Inferior parietal cortex (tissue), 1 donor: ENCODE results near the gene TTR.
A peak's percentile ranks its signal among the peaks of the same experiment; 100 is the strongest.

Experiments used
- DNase-seq: peaks from one replicate; pipeline ENCODE4 v3.0.0-alpha.2; 2016; ENCODE audit errors: extremely low spot score

TTR gene

DNA sequence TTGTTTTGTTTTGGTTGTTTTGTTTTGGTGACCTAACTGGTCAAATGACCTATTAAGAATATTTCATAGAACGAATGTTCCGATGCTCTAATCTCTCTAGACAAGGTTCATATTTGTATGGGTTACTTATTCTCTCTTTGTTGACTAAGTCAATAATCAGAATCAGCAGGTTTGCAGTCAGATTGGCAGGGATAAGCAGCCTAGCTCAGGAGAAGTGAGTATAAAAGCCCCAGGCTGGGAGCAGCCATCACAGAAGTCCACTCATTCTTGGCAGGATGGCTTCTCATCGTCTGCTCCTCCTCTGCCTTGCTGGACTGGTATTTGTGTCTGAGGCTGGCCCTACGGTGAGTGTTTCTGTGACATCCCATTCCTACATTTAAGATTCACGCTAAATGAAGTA, at the start of gene TTR:
Gene TTR (plus strand): TSS at position 250 of the 400 bp plus-strand sequence. CDS start 26 bp downstream, at position 276.
- DNase-seq = no peak

DNA sequence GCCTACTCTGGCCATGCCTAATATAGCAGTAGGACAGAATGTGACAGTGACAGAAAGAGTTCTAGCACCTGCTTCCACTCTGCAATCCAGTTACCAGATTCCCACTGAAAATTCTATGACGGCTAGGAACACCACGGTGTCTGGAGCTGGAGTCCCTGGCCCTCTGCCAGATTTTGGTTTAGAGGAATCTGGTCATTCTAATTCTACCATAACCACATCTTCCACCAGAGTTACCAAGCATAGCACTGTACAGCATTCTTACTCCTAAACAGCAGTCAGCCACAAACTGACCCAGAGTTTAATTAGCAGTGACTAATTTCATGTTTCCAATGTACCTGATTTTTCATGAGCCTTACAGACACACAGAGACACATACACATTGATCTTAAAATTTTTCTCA, 45.2 kb upstream of the TTR start:
- DNase-seq = no peak

DNA sequence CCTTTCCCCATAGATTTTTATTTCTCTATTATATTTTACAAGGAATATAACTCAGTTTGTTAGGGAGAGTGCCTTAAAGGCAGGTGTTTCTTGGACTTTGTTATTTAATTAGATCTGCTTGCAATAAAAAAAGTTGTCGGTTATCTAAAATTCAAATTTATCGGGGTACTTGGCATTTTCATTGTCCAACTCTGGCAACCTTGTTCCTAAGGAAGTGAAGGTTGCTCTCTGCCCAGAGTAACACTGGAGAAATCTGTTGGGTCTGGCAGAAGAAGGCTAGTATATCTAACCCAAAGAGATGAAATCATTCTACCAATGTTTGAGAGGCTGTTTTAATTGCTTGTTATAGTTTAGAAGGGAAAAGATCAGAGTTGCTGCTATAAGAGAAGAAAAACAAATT, 42.8 kb upstream of the TTR start:
- DNase-seq = no peak

DNA sequence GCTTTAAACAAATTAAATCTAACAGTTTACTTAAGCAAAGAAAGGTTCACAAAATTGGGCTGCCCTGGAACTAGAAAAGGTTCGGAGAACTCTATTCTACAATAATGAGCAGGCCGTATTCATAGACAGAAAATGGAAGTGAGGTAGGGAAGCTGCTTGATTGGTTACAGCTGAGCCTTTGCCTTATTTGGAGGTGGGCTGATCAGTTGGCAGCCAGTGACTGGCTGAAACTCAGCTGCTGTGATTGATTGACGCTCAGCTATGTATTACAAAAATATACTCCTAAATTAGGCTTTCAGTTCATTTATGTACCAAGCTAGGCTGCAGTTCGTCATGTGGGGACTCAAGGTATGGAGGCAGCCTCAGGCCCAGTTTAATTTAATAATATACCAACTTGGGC, 42.3 kb upstream of the TTR start:
- DNase-seq = no peak

DNA sequence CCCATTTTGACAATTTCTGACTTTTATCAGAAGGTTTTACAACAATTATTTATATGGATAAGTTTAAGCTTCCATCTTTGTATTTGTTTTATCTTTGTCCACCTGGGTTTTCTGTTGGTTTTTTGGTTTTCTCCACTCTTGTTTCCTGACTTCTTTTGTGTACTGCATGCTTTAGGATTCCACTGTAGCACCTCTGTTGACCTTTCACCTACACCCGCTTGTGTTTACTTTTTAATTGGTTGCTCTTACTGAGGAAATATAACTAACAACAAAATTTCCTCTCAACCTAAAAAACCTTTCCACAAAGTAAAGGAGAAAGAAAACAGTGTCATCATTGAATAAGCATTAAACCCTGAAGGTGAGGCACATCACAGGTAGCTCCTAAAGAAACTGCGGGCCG, 39.8 kb upstream of the TTR start:
- DNase-seq = no peak

DNA sequence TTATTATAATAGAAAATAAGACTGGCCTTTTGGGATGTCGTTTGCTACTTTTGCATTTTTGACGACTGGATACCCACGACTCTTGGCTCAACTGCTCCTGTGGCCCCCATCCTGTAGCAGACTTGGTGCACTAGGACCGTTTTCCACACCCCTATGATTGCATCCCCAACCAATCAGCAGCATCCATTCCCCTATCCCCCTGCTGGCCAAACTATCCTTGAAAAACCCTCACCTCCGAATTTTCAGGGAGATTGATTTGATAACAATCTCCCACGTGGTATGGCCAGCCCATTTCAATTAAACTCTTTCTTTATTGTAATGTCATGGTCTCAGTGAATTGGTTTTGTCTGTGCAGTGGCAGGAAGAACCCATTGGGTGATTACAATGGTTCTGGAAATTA, 37.9 kb upstream of the TTR start:
- no peak for DNase-seq

DNA sequence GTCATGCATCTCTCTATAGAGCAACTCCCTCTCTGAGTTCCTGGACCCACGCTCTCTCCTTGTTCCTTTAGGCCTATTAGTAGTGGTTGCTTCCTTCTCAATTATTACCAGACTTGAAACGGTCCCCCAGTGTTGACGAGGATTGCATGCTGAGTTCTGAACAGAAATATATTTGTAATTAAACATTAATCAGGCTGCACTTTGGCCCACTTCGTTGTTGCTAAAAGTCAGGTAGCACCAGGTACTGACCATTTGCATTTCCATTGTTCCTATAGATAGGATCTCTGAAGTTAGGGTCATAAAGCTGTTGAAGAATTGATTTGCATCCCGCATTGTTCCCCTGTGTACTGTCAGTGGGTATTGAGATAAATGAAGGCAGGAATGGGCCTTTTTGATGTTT, 36.9 kb upstream of the TTR start:
- no peak for DNase-seq

DNA sequence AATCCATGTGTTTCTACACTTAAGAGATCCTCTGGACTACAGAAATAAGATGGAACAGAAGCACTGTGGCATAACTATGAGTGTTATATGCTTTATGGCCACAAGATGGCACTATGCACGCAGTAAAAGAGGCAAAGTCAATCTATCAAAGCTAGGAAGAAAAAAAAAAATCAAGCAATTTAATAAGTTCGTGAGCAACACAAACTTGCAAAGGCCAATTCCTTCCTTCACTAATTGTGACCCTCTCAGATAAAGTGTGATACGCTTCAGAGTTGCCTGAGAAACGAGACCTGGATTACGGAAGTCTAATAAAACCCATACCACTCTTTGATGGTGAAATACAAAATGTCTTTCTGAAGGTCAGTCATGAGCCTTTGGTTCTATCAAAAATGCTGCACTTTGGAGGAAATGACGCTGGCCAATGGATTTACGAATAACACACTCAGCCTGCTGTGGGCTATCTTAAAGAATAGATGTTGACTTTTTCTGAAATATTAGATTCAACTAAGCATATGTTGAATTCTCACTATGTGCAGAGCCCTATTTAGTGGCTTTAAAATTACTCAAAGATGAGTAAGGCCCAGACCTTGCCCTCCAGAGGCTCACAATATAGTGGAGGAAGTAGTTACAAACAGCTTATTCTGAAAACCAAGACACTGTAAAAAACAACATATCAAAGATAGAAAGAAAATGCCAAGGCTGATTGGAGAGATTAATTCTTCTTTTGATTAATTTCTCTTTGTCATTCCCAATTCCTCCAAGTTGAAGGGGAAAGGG, 35.5 kb upstream of the TTR start:
- peak; percentile 88 for DNase-seq

DNA sequence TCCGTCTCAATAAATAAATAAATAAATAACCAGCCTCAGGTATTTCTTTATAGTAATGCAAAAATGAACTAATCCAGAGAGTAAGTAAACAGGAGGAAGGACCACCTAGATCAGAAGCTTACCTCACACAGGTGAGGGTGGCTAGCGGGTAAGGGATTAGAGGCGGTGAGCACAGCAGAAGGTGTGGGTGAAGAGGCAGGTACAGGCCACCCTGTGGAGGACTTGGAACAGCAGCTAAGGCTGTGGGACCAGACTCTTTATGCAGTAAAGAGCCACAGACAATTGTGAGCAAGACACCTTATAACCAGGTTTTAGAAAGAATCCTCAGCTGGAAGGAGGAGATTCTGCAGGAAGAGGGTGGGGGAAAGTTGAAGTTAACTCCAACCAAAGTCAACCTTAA, 34.2 kb upstream of the TTR start:
- no peak for DNase-seq

DNA sequence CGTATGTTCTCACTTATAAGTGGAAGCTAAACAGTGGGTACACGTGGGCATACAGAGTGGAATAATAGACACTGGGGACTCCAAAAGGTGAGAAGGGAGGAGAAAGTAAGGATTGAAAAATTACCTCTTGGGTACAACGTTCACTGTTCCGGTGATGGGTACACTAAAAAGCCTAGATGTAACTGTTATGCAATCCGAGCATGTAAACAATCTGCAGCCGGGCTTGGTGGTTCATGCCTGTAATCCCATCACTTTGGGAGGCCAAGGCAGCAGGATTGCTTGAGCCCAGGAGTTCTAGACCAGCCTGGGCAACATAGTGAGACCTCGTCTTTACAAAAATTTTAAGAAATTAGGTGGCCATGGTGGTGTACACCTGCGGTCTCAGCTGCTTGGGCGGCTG, 33.1 kb upstream of the TTR start:
- DNase-seq = no peak

DNA sequence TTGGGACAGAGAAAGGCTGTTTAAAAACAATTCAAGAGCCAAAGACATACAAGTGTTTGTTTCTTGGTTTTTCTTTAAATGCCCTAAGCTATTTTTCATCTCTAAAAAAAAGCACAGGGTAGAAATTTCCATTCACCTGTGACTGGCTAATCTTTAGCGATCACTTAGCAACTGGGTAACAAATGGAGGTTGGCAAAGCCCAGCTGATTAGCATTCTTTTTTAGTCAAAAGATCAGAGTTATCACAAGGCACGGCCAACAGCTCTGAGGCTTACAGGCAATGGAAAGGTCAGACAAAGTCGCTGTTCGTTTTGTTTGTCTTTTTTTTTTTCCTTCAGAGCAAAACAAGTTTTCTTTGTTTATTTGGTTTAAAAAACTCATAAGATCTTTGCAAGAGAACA, 29.0 kb upstream of the TTR start:
- no peak for DNase-seq

DNA sequence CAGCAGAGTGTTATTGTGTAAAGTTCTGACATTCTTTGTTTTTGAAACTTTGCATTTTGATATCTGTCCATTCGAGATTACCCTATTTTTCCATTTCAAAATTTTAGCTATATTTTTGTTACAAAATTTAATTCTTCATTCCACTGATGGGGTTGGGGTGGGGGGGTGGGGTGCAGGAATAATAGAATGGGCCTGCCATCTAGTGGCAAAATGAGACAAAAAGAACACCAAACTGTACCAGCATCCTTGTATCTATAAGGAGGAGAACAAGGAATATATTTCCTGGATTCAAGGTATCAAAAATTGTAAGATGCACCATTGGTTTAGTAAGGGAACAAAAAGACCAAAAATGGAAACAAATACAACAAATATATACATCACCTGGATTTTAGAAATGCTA, 27.9 kb upstream of the TTR start:
- no peak for DNase-seq

DNA sequence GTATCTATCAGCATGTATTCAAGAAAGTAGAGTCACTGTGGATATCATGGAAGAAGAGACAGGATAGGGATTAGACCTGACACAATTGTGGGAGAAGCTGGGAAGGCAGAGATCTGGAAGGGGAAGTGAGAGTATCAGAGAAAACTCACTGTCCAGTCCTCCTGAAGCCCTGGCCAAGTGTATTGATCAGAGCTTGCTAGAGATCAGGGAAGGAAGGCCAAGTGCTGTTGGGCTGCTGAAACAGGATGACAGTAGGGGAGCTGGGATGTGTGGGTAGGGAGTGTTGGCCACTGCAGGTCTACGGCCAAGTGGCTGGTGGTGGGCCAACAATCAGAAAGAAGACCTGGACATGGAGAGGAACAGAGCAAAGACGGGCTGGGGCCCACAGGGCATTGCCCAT, 26.3 kb upstream of the TTR start:
- DNase-seq = no peak

DNA sequence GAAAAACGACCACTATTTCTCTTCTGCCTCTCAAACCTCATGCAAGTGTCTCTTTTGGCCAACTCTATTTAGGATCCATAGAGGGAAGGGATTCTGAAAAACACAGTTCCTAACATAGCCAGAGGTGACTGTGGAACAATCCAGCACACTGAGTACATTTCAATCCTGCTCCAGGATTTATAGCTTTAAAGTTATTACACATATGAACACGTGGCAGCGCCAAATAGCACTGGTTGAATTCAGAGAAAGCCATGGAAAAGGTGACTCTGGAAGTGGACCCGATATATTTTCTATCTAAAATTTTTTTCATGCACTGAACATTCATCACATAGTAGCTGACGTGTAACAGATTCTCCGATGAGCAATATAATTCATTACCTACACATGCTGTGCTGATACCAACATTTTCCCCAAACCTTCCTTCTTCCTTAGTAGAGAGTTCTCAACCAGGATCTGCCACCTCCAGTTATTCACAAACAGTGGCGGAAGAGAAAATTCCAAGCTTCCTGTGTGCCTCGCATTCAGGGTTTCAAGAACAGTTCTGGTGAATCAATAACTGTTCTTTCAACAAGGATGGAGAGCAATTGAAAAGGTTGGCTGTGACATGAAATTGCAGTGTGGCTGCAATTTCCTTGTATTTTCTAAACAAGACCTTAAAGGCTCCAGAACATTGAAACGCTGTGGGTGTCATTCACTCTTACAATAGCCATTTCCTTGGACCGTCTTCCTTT, 25.7 kb upstream of the TTR start:
- no peak for DNase-seq

DNA sequence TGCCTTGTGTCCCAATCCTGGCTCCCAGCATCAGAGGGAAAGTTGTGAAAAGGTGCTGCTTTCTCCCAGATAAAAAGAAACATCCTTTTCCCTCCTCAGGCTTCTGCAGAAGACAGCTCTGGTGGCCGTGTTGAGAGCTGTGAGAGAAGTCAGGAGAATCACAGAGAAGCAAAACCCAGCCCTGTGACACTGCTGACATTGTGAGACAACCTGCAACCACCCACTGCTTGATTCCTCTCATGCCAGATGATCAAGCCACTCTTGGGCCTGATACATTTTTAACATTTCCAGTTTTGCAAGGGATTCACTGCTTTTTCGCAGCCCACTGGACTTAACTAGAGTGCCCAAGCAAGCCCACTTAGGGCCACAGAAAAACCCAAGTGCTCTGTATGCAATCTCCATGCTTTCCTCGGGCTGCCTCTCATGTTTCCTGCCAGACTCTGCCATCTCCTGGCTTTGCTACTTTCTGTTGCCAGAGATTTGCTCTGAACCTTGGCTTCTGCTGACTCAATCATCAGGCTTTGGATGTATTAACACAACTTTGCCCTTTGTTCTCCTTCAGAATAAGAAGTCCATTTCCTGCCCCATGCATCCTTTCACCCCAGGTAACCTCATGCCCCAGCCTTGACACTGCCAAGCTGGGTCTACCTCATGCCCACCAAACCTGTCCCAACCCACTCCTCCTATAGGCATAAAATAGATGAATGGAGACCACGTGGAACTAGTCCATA, 24.9 kb upstream of the TTR start:
- no peak for DNase-seq

DNA sequence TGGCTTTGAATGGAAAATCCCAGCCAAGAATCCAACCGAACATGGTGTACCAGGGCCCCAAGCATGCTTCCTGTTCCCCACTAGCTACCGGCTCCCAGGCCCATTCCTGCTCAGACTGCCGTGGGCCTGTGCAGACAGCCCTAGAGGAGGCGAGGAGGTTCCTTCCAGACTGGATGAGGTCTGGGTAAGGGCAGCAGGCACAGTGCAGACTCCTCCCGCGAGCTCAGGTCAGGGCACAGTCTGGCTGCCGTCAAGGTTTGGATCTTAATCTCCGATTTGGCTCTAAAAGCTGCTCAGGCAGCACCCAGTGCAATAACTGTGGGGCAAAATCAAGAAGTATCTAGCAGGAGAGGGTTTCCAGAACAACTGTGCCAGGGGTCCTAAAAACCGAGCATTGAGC, 19.3 kb upstream of the TTR start:
- no peak for DNase-seq

DNA sequence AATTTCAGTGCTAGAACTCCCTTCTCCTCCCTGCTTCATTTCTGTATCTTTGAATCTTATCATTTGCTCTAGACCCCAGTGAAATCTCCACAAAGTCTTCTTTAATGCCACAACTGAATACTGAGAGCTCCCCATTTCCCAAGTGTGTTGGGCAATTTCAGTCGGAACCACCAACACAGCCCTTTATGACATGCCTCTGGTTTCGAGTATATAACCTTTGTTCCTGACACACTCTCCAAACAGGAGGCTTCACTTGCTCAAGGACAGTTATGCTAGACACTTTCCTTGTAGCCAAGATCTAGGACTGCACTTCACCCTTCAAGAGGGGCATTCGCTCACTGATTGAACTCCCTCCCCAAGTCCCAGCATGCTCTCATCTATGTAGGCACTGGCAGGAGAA, 18.6 kb upstream of the TTR start:
- DNase-seq = no peak

DNA sequence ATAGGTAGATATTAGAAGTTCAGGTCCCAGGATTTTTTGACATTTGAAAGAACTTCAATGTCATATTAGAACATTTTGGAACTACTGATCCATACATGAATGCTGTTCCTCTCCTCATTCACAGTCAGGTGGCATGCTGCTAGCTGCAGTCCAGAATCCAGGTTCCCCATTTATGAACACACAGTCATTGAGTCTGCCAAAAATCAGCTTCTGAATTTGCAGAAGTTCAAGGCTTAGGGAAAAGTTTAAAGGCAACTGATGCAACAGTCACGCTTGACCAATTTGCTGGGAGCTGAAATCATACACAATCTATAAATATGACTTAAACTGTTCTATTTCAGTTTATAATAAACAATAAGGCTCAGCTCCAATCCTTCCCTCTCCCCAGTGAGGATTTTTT, 17.3 kb upstream of the TTR start:
- no peak for DNase-seq

DNA sequence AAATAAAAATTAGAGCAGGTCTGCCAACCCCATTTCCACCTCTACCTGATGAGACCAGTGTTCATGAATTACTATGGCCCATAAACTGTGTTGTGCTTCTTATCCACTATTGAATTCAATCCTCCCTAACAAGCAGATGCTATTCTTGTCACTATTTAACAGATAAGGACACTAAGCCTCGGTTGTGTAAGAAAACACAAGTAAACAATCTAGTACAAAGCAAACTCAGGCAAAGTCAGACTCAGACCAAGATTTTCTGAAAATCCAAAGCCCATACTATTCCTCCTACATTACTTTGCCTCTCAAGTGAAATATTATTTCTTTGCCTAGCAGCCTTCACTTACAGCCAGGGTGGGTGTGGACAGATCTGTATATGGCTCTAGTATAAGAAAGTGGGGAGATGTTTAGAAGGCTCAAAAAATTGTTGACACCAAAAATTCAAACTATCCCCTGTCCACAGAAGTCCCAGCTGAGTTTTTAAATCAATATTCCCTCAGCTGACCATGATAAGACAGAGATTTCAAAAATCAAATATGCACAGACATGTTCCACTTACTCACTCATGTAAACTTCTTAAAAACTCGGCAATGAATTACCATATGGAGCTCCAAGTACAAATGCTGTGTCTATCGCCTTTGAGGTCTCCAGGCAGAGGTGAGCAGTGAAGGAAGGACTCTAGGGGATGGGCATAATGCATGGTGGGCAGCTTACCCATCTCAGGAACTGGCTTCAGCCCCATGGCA, 16.0 kb upstream of the TTR start:
- DNase-seq = no peak

DNA sequence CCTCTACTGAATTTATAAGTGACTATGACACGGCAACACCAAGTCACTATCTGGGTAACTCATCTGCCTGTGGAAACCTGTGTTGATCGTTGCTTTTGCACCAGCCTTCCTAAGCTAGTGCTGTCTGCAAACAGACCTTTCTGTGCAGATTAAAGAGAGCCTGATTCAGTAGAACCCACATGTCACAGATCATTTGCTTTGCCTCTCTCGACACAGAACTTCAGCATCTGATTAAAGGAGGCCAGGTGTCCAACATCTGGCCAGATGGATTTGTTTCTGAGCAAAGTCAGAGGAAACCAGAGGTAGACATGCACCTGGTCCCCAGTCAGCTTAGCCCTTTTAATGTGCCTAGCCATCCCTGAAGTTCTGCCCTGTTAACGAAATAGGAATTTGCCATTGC, 15.0 kb upstream of the TTR start:
- DNase-seq = no peak

DNA sequence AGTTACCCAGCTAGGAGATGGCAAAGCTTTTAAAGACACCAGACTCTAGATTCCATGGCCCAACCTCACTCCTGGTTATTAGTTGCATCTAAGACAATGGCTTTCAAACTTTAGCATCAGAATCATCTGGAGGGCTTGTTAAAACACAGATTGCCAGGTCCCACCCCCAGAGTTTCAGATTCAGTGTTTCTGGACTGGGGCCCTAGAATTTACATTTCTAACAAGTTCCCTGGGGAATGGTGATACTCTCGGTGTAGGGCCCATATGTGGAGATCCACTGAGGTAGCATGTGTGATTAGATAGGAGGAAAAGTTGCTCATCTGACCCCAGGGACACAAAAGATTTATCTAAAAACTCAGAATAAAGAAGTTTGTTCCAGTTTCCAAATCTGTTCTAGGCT, 14.5 kb upstream of the TTR start:
- DNase-seq = no peak

DNA sequence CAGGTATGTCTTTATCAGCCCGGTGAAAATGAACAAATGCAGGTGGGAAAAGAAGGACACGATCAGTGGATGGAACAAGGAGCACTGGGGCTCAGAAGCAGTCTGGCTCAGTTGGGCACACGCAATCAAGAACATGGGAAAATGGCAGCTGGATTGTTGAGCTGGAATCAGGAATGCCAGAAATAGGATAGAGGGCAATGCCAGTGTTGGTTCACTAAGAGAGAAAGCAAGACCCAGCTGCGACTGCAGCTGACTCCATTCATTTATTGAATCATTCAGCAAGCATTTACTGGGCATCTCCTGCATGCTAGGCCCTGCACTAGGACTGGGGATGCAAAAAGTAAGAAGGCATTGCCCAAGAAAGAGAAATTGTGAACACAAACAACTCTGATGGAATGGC, 13.6 kb upstream of the TTR start:
- DNase-seq = no peak
